22Rv1 (cell line): ENCODE results near the gene SLC2A13.

ENCODE experiments used
- ZFX ChIP-seq: fragments of 450-650 bp; IDR thresholded peaks from 2 replicates; pipeline ENCODE4 v1.6.1; 2017; ENCODE audit warnings: antibody characterized with exemption, borderline replicate concordance
- TF ChIP-seq, protein P1 (sequence below): fragments of 450-650 bp; IDR thresholded peaks from 2 replicates; pipeline ENCODE4 v1.5.1; 2017; ENCODE audit warnings: mild to moderate bottlenecking

DNA sequence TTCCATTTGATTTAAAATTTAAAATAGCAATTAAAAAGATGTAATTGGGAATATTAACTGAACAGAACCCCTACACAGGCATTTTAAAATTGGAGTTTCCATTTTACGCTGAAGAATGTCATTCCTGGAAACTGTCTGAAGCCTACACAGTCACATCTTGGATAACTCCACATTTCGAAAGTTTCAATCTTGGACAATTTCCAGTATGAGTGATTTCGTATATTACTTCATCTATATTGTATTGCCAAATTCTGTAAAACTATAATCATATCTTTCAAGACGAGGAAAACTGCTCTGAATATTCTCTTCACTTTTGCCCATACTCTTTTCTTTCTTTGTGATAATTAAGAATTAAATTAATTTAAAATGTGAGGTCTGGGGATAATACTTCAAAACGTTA, 292.1 kb downstream of the SLC2A13 start:
- TF ChIP-seq, protein P1, sequence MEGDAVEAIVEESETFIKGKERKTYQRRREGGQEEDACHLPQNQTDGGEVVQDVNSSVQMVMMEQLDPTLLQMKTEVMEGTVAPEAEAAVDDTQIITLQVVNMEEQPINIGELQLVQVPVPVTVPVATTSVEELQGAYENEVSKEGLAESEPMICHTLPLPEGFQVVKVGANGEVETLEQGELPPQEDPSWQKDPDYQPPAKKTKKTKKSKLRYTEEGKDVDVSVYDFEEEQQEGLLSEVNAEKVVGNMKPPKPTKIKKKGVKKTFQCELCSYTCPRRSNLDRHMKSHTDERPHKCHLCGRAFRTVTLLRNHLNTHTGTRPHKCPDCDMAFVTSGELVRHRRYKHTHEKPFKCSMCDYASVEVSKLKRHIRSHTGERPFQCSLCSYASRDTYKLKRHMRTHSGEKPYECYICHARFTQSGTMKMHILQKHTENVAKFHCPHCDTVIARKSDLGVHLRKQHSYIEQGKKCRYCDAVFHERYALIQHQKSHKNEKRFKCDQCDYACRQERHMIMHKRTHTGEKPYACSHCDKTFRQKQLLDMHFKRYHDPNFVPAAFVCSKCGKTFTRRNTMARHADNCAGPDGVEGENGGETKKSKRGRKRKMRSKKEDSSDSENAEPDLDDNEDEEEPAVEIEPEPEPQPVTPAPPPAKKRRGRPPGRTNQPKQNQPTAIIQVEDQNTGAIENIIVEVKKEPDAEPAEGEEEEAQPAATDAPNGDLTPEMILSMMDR = no peak
- TF ChIP-seq ZFX = no peak
